ENCODE results near the gene ATP6V1E1.

ATP6V1E1 gene

GRCh38 chr22:17552737-17553136, 75.8 kb downstream of the ATP6V1E1 start:
- Histone ChIP-seq H2AFZ (ENCODE audit: low read depth) (no peak overlapping the region), H3K9ac (no peak overlapping the region), H3K4me3 (IDR thresholded peaks at IDR 0.05; ENCODE audit: insufficient read depth, low read depth, low read length) (no peak overlapping the region), H3K79me2 (ENCODE audit: insufficient read depth, low read depth) (no peaks in the 10 kb centered on the region), H3K27me3 (ENCODE audit: insufficient read depth, low read depth) (no peaks in the 10 kb centered on the region), H3K4me1 (ENCODE audit: low read depth, poor library complexity, severe bottlenecking) (no peaks in the 10 kb centered on the region), H4K20me1 (ENCODE audit: insufficient read depth) (no peaks in the 10 kb centered on the region), H3K36me3 (ENCODE audit: insufficient read depth) (no peaks in the 10 kb centered on the region), H3K4me2 (no peak overlapping the region), H3K27ac (no peak overlapping the region)
- no peak for TF ChIP-seq CTCF (conservative IDR thresholded peaks at IDR 0.05; ENCODE audit: low read depth, low read length)

GRCh38 chr22:17549655-17550054, 78.9 kb downstream of the ATP6V1E1 start:
- Histone ChIP-seq H3K4me3 (IDR thresholded peaks at IDR 0.05; ENCODE audit: insufficient read depth, low read depth, low read length) (no peak overlapping the region), H3K4me1 (ENCODE audit: low read depth, poor library complexity, severe bottlenecking) (no peaks in the 10 kb centered on the region), H3K79me2 (ENCODE audit: insufficient read depth, low read depth) (no peaks in the 10 kb centered on the region), H3K27ac (no peak overlapping the region), H4K20me1 (ENCODE audit: insufficient read depth) (no peaks in the 10 kb centered on the region), H3K9ac (no peak overlapping the region), H3K27me3 (ENCODE audit: insufficient read depth, low read depth) (no peaks in the 10 kb centered on the region), H3K36me3 (ENCODE audit: insufficient read depth) (no peaks in the 10 kb centered on the region), H2AFZ (ENCODE audit: low read depth) (no peak overlapping the region), H3K4me2 (no peak overlapping the region)
- TF ChIP-seq CTCF (conservative IDR thresholded peaks at IDR 0.05; ENCODE audit: low read depth, low read length) = no peak

GRCh38 chr22:17549183-17549582, 79.4 kb downstream of the ATP6V1E1 start:
- H3K4me2 ChIP-seq = no peak overlapping the region
- no peak for TF ChIP-seq CTCF (conservative IDR thresholded peaks at IDR 0.05; ENCODE audit: low read depth, low read length)
- H3K36me3 ChIP-seq (ENCODE audit: insufficient read depth) = no peaks in the 10 kb centered on the region
- no peak overlapping the region for H3K27ac ChIP-seq
- no peak overlapping the region for H3K9ac ChIP-seq
- no peak overlapping the region for H3K4me3 ChIP-seq (IDR thresholded peaks at IDR 0.05; ENCODE audit: insufficient read depth, low read depth, low read length)
- H3K27me3 ChIP-seq (ENCODE audit: insufficient read depth, low read depth) = no peaks in the 10 kb centered on the region
- H2AFZ ChIP-seq (ENCODE audit: low read depth) = no peak overlapping the region
- H3K79me2 ChIP-seq (ENCODE audit: insufficient read depth, low read depth) = no peaks in the 10 kb centered on the region
- no peaks in the 10 kb centered on the region for H3K4me1 ChIP-seq (ENCODE audit: low read depth, poor library complexity, severe bottlenecking)
- no peaks in the 10 kb centered on the region for H4K20me1 ChIP-seq (ENCODE audit: insufficient read depth)

- no peaks in the 10 kb centered on the region for H4K20me1 ChIP-seq (ENCODE audit: insufficient read depth)
- H3K36me3 ChIP-seq (ENCODE audit: insufficient read depth) = no peaks in the 10 kb centered on the region
- no peak overlapping the region for H3K9ac ChIP-seq
- no peak overlapping the region for H3K4me3 ChIP-seq (IDR thresholded peaks at IDR 0.05; ENCODE audit: insufficient read depth, low read depth, low read length)
- no peak overlapping the region for H3K27ac ChIP-seq
- H3K4me1 ChIP-seq (ENCODE audit: low read depth, poor library complexity, severe bottlenecking) = no peaks in the 10 kb centered on the region
- H3K4me2 ChIP-seq = no peak overlapping the region
- no peaks in the 10 kb centered on the region for H3K79me2 ChIP-seq (ENCODE audit: insufficient read depth, low read depth)
- TF ChIP-seq CTCF (conservative IDR thresholded peaks at IDR 0.05; ENCODE audit: low read depth, low read length) = no peak
- no peaks in the 10 kb centered on the region for H3K27me3 ChIP-seq (ENCODE audit: insufficient read depth, low read depth)
- H2AFZ ChIP-seq (ENCODE audit: low read depth) = no peak overlapping the region
Measured at GRCh38 chr22:17548756-17549035, 79.9 kb downstream of the ATP6V1E1 start.

Measured in KMS-11 (cell line).